ENCODE measurements around the gene C9orf72.

C9orf72 gene

GRCh38 chr9:27537756-27538155 is 35.5 kb downstream of the C9orf72 start:
- no peak for DNase-seq

DNA sequence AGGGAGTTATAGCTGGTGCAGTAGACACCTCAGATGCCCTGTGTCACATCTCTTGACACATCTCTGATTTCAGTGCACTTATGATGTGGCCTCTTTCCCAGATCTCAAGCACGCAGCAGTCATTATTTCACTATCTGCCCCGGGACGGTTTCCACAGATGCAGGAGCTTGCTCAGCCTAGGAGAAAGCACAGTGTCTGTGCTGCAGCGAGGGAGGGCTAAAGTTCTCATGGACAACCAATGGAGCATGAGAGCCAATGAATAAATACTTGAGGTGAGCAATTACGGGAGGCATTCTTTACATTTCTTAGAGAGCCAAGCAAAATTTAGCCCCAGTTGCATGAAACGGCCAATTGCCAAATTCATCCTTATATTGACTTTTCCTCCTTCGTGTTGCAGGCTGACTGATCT is 36.2 kb downstream of the C9orf72 start:
- no peak for DNase-seq

- DNase-seq, result no peak
Measured at GRCh38 chr9:27536168-27536567, 37.1 kb downstream of the C9orf72 start.

DNA sequence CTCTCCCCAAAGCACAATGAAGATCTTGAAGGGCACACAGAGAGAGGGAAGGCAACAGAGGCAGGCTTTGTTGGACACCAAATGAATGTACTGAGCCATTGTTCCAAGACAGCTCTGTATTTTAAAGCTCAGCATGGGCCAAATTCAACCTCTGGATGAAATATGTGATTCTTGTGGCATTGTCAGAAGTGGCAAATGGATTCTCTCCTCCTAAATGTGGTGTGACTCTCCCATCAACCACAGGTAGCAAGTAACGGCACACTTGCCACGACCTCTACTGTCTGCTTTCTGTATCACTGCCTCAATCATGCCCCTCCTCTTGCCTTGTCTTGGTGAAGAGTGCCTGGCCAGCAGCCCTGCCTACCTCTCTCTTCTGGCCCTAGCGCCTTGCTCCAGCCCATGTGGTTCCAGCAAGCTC is 37.6 kb downstream of the C9orf72 start:
- no peak for DNase-seq

- DNase-seq, result no peak
Measured at GRCh38 chr9:27534658-27535209, 38.5 kb downstream of the C9orf72 start.

GRCh38 chr9:27534131-27534530 is 39.1 kb downstream of the C9orf72 start:
- no peak for DNase-seq

DNA sequence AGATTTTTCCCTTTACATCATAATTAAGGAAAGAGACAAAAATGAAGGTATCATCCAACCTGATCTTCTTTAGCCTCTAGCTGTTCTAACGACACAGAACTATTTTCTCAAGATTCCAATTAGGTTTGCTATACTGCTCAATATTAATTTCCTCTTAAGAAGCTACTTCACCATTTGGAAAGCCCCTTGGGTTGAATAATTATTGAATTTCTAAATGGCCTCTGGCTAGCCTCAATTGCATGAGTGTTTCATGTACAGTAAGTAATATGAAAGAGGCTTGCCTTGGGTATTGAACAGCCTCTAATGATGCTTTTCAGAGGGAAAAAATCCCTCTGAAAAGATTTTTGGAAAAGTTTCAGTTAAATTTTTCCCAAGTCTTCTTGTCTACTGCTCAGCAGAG is 40.0 kb downstream of the C9orf72 start:
- no peak for DNase-seq

DNA sequence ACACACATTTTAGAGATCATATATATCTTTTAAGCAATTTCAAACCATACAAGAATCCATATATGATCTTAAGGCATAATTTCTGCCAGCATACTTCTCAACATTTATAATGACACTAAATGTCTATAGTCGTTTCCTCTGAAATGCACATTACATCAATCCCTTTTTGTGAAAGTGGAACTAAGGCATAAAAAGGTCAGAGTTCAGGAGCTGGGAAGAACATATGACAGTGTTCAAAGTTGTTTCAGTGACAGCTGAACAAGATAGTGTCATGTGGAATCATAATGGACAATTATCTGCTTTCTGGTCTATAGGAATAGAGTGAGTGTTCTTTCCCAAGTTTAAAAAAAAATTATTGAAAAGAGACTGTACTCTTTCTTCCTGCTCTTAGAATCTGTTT is 41.2 kb downstream of the C9orf72 start:
- DNase-seq, result no peak

- no peak for DNase-seq
Measured at GRCh38 chr9:27530915-27531755, 42.1 kb downstream of the C9orf72 start.

DNA sequence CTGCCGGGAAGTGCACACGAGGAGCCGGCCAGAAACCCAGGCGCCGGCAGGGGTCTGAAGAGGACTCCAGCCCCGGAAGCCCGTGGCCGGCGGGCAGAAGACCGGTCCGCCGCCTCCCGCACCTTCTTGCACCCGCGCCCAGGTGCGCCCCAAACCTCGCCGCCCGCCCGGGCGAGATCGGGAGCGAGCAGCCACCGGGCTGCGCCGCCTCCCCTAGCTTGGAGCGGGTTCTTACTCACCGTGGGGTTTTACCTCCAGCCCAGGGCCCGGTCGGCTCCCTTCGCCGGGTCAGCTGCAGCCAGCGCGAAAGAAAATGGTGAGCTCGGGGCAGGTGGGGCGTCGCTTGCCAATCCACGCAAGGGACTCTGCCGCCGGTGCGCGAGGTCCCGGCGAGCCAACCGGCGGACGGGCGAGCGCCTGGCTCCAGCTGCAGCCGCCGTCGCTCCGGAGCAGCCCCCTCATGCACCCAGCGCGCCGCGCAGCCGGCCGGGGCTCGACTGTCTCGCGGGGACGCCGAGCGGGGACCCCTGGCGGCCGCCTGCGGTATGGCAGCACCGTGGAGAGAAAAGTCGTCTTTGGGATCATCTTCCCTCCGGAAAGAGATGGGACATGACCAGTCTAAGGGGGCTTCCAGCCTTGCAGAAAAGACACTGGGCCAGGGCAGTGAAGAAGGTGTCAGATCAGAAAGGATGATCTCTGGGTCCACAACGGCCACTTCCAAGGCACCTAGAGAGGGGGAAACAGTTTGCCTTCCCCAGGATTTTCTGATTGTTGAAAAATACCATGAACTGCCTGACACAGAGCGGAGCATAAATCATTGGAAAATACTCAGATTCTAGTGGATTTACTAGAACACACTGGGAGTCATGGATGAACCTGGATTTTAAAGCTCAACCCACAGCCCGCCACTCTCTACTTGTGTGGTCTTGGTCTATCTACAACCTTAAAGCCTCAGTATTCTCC is 43.7 kb downstream of the C9orf72 start, which contains the start of gene MOB3B:
MOB3B (minus strand) TSS at position 499 of the 963 bp plus-strand sequence. CDS start 74,264 bp downstream, outside the sequence.
- peak; percentile 21 to 71 for DNase-seq

DNA sequence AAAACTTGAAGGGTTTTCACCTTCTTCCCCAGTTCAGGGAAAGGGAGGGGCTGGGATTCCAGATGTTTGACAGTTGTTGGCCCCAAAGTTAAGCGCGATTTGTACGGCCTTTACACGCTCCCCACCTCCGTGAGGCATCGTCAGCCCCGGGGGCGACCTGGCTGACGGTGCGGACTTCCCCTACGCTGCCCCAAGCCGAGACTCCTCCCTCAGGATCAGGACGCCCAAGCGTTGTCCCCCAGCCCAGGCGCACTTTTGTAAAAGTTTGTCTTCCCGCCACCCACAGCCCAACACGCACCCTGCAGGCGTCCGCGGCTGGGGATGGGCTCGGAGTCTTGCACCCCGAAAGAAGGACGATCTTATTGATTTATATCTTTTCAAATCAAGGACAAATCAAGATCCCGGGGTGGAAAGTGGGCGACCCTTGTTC is 44.4 kb downstream of the C9orf72 start:
- no peak for DNase-seq

DNA sequence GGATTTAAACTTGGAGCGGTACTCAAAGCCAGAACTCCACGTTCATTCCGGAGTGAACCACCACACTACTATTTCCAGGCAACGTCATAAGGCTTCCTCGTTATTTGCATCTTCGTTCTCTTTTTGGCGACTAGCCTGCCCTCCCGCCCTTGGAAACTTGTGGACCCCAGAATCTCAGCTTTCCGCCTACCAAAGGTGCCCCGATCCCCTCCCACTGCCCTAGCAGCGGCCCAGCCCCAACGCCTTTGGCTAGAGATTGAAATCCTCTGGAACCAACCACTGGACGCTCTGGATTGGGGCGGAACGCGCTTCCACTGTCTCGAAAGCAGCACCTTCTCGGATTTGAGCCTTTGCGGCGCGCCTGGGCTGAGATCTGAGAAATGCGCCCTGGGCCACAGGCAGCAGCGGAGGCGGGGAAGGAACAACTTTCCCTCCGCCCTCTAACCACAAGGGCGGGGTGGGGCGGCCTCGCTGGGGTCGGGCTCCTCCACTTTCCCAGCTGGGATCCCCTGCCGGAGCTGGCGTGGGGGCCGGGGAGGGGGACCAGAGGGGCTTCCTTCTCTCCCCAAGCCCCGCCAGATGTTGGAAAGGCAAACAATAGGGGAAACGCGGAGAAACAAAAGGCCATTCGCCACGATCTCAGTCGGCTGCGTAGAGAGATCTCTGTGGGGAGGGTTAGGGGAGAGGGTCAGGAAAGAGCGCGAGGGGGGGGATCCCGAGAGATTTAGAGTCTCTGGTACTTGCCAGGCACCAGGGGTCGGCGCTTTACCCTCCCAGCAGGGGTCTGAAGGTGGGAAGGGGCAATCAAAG is 45.0 kb downstream of the C9orf72 start:
- no peak for DNase-seq

DNA sequence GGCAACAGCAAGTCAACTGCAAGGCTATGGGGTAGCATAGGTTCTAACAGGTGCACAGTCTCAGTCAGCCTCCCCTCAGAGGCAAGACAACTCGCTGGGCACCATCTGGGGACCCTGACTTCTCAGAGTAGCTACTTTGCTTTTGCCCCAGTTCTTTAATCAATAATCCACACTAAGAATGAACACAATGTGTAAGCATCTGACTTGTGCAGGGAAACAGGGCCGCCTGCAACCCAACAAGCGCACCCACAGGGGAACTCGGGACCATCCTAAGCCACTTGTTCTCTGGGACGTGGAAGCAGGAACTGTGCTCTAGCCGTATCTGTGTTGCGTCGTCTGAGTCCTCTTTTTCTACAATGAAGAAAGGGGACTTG is 45.6 kb downstream of the C9orf72 start:
- DNase-seq, result no peak

DNA sequence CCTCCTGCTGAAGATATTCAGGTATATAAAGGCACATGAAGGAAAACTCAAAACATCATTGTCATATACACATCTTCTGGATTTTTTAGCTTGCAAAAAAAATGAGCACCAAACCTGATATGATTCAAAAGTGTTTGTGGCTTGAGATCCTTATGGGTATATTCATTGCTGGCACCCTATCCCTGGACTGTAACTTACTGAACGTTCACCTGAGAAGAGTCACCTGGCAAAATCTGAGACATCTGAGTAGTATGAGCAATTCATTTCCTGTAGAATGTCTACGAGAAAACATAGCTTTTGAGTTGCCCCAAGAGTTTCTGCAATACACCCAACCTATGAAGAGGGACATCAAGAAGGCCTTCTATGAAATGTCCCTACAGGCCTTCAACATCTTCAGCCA is 49.0 kb downstream of the C9orf72 start, which contains the start of gene IFNK:
IFNK (plus strand) TSS at position 55 of the 400 bp plus-strand sequence; CDS start at position 102, 47 bp downstream.
- no peak for DNase-seq

GRCh38 chr9:27523141-27523540 is 50.1 kb downstream of the C9orf72 start:
- no peak for DNase-seq

DNA sequence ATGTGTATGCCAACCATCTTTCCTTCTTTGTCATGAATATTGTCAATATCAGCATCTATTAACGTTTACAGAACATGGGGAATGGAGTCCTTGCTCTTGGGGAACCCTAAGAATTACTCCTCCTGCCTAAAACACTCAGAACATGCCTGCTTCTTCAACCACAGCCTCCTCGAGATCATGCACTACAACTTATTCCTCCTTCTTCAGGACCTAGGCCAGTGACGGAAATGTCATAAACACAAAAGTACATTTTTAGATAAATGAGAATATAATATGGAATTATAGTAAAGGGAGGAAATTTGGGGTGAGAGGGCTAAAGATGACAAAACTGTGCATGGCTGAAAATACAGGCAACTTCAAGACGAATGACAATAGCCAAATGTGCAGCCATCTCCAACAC is 52.3 kb downstream of the C9orf72 start:
- no peak for DNase-seq

- no peak for DNase-seq
Measured at GRCh38 chr9:27519466-27520465, 53.5 kb downstream of the C9orf72 start.

DNA sequence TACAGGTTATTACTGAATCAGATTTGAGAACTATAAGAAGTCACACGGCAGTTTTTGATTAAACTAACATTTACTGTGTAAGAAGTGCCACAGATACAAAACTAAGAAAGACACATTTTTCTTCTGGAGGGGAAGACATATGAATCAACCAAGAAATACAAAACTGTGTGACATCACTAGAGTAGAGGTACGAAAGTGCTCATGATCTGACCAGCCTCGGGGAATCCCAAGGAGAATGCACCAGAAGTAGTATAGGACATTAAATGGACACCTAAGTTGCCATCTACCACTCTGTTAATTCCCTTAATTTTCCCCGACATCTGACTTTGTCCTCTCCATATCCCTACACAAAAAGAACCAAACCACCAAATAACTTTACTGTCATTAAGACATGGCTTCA is 54.5 kb downstream of the C9orf72 start:
- DNase-seq, result no peak

GRCh38 chr9:27518006-27518405 is 55.3 kb downstream of the C9orf72 start:
- DNase-seq, result no peak

DNA sequence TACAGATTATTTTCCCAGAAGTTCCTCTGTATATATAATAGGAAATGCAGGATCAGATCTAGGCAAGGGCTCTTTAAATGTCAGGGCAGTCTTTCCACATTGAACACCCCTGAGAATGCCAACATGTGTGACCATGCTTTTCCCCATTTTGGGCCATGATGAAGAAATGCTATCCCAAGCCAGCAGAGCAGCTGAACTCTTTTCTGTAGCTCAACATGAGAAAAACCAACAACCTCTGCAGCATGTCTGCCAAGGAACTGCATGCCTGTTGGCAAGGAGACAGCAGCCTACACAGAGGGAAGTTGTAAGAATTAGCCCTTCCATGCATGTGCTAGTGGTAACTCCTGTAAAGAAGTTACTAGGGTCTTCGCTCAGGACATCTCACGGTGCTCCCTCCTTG is 58.7 kb downstream of the C9orf72 start:
- no peak for DNase-seq

GRCh38 chr9:27511771-27512170 is 61.5 kb downstream of the C9orf72 start:
- no peak for DNase-seq

Data from NCI-H524 (cell line).